ENCODE measurements around the gene SERP2. TPM values are rescaled to one million over a fixed set of nuclear protein-coding genes. Genes with fewer than 3 reads are reported as not detected.

SERP2 gene
- total and polyA plus RNA-seq, 10 of the 15 experiments (the other 5 are each of a cell fraction or from before 2014, with no cell fraction given) = not detected

DNA sequence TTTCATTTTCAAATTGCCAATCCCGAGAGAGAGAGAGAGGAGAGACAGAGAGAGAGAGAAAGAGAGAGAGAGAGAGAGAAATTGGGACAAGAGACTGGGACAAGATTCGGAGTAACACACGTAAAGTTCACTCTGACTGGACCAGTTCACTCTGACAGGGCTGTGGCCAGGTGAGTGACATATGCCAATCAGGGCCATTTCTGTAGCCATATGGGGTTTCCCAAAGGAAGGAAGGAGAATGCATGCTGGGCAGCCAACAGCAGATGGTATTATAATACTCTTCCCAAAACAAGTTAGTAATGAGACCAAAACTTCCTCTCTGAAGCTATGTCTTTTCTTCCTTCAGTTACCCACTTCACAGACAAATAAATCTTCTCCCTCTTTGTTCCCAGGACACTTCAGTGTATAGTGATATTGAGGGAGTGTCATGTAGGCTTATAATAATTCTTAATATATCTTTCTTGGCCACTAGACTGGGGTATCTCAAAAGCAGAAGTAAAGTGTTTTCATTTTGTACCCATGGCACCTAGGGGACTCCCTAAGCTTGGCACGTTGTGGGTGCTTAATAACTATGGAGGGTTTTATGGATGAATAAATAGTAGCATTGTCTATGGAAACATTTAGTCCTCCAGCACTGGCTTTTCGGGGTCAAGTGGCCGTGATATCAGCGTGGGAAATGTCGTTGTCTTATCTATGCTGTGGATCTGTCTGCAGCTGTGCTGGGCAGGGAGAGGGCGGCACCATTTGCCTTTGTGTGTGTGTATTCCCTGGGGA lies 51.6 kb downstream of the SERP2 start:
- ChIA-PET SMC1A (ENCODE audit: uncharacterized antibody, unreplicated experiment) (interaction anchor here (1.3 kb wide), 1 partner anchor 22 kb away, joined by 3 read pairs; no protein-coding TSS in a partner anchor), RAD21 (ENCODE audit: unreplicated experiment) (interaction anchor here (0.6 kb wide), 1 partner anchor 15 kb away, joined by 3 read pairs; no protein-coding TSS in a partner anchor), POLR2A (no interaction called here), CTCF (no interaction called here)
- Histone ChIP-seq H3K36me3 (ENCODE audit: control insufficient read depth in 2 of 2, insufficient read depth in 2 of 2, low read length in 1 of 2) (no peaks in the 10 kb centered on the region), H3K27ac (ENCODE audit: control insufficient read depth, insufficient read depth) (no peak overlapping the region), H3K79me2 (ENCODE audit: control insufficient read depth, insufficient read depth, low read length) (no peaks in the 10 kb centered on the region), H3K27me3 (replicated peaks in 1 of 2; ENCODE audit: control insufficient read depth in 2 of 2, insufficient read depth in 2 of 2, low read length in 1 of 2) (peaks cover 0 to 5% of the 10 kb centered on the region in 2 experiments; a peak in 2 of 4 replicates), H2AFZ (ENCODE audit: control insufficient read depth, low read depth, low read length) (no peak overlapping the region), H3K4me3 (no peak overlapping the region), H3K4me1 (ENCODE audit: control insufficient read depth, insufficient read depth, low read length) (no peaks in the 10 kb centered on the region), H3K4me2 (ENCODE audit: control insufficient read depth, insufficient read depth) (no peak overlapping the region), H3K9me3 (replicated peaks; ENCODE audit: control insufficient read depth, insufficient read depth, low read length) (no peaks in the 10 kb centered on the region), H3K9ac (ENCODE audit: control insufficient read depth, insufficient read depth, low read length) (no peak overlapping the region), H4K20me1 (ENCODE audit: control insufficient read depth, insufficient read depth) (no peaks in the 10 kb centered on the region)
- intact Hi-C loops (cut with micrococcal nuclease; ENCODE audit: unreplicated experiment) = no loop called here
- WGBS (ENCODE audit: insufficient coverage, insufficient replicate concordance, low lambda C conversion rate, missing lambda C conversion rate) = 8% methylated on average over 9 of the region's 9 CpGs
- FAIRE-seq = no peak
- no TSS peak for BruUV-seq (replicated peaks)
- DNase-seq (ENCODE audit: low read depth, low spot score) = no peak
- ATAC-seq = no peak
- in situ Hi-C loops (cut with MboI) = no loop called here
- TF ChIP-seq, protein P1, sequence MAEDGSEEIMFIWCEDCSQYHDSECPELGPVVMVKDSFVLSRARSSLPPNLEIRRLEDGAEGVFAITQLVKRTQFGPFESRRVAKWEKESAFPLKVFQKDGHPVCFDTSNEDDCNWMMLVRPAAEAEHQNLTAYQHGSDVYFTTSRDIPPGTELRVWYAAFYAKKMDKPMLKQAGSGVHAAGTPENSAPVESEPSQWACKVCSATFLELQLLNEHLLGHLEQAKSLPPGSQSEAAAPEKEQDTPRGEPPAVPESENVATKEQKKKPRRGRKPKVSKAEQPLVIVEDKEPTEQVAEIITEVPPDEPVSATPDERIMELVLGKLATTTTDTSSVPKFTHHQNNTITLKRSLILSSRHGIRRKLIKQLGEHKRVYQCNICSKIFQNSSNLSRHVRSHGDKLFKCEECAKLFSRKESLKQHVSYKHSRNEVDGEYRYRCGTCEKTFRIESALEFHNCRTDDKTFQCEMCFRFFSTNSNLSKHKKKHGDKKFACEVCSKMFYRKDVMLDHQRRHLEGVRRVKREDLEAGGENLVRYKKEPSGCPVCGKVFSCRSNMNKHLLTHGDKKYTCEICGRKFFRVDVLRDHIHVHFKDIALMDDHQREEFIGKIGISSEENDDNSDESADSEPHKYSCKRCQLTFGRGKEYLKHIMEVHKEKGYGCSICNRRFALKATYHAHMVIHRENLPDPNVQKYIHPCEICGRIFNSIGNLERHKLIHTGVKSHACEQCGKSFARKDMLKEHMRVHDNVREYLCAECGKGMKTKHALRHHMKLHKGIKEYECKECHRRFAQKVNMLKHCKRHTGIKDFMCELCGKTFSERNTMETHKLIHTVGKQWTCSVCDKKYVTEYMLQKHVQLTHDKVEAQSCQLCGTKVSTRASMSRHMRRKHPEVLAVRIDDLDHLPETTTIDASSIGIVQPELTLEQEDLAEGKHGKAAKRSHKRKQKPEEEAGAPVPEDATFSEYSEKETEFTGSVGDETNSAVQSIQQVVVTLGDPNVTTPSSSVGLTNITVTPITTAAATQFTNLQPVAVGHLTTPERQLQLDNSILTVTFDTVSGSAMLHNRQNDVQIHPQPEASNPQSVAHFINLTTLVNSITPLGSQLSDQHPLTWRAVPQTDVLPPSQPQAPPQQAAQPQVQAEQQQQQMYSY (CRISPR knock-in tag; IDR thresholded peaks at IDR 0.05) = no peak
- TF ChIP-seq CBX5 (IDR thresholded peaks at IDR 0.05; ENCODE audit: low read depth) = no peak
- TF ChIP-seq SMAD1 (IDR thresholded peaks at IDR 0.05; ENCODE audit: low read depth, partially characterized antibody) = no peak
- TF ChIP-seq KLF5 (IDR thresholded peaks at IDR 0.05; ENCODE audit: partially characterized antibody) = no peak
- no peak for TF ChIP-seq SREBF2 (IDR thresholded peaks at IDR 0.05; ENCODE audit: low read length)
- TF ChIP-seq ATF7 (IDR thresholded peaks at IDR 0.05; ENCODE audit: low read depth) = no peak
- no peak for TF ChIP-seq SREBF1 (IDR thresholded peaks at IDR 0.05; ENCODE audit: low read length)
- TF ChIP-seq POLR2AphosphoS2 (IDR thresholded peaks at IDR 0.05; ENCODE audit: low read depth, low read length) = no peak

All from GM12878 (cell line).